Measurements from ENCODE around the gene BANP. TPM values are rescaled to one million over a fixed set of nuclear protein-coding genes. Genes with fewer than 3 reads are reported as not detected.

BANP gene
- total and polyA plus RNA-seq, 11 donors, result 7.2 to 20.7 (median 13.3) TPM

DNA sequence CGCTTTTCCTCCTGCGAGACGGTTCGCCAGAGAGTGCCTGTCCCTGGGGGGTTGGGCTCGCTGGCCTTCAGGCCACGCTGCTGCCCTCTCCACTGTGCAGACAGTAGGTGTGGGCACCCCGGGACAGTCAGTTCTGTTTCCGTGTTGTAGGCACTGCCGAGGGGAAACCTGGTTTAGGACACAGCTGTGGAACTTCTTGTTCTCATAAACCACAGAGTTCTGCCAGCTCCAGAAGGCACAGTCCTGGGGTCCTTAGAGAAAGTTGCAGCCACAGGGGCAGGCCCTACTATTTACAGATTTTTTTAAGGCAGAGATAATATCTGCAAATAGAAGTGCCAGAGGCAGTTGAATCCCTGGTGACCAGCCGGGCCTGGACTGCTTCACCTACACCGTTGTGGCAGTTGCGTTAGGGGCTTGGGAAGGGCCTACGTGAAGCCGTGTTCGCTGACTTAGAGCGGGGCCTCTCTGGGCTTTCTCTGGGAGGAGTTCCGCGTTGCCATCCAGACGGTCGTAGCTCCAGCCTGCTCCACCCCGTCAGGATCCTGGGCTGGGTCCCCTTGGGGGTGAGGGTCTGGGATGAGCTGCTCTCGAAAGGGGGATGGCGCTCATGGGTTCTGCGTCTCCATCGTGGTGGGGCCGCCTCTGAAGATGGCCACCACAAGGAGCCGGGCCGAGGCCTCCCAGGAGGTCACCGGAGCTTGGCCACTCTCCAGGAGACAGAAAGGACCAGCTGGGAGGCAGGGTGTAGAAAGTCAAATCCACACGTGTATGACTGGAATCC, 126.3 kb downstream of the BANP start:
- Histone ChIP-seq H3K9me3 (no peaks in the 10 kb centered on the region), H3K4me1 (peaks cover 0 to 22% (median 0%) of the 10 kb centered on the region in 12 donors), H3K27ac (peak overlapping the region in 7 of 12 donors; percentile 4 to 80 (median 49)), H3K36me3 (peaks cover 0 to 29% (median 23%) of the 10 kb centered on the region in 9 donors), H3K4me3 (no peak overlapping the region), H3K27me3 (no peaks in the 10 kb centered on the region)
- intact Hi-C loops (cut with DNase I), result no loop called here
- WGBS, 4 donors, result 68 to 76% (median 71%) methylated on average over 29 to 30 of the region's 30 CpGs
- ATAC-seq (peak; percentile 73 to 84 (median 76)), DNase-seq (peak in 3 of 5 donors; percentile 58 to 67 (median 67))
- TF ChIP-seq POLR2A (IDR thresholded peaks at IDR 0.05), result no peak
- TF ChIP-seq, protein P1, sequence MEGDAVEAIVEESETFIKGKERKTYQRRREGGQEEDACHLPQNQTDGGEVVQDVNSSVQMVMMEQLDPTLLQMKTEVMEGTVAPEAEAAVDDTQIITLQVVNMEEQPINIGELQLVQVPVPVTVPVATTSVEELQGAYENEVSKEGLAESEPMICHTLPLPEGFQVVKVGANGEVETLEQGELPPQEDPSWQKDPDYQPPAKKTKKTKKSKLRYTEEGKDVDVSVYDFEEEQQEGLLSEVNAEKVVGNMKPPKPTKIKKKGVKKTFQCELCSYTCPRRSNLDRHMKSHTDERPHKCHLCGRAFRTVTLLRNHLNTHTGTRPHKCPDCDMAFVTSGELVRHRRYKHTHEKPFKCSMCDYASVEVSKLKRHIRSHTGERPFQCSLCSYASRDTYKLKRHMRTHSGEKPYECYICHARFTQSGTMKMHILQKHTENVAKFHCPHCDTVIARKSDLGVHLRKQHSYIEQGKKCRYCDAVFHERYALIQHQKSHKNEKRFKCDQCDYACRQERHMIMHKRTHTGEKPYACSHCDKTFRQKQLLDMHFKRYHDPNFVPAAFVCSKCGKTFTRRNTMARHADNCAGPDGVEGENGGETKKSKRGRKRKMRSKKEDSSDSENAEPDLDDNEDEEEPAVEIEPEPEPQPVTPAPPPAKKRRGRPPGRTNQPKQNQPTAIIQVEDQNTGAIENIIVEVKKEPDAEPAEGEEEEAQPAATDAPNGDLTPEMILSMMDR (IDR thresholded peaks at IDR 0.05), result no peak

DNA sequence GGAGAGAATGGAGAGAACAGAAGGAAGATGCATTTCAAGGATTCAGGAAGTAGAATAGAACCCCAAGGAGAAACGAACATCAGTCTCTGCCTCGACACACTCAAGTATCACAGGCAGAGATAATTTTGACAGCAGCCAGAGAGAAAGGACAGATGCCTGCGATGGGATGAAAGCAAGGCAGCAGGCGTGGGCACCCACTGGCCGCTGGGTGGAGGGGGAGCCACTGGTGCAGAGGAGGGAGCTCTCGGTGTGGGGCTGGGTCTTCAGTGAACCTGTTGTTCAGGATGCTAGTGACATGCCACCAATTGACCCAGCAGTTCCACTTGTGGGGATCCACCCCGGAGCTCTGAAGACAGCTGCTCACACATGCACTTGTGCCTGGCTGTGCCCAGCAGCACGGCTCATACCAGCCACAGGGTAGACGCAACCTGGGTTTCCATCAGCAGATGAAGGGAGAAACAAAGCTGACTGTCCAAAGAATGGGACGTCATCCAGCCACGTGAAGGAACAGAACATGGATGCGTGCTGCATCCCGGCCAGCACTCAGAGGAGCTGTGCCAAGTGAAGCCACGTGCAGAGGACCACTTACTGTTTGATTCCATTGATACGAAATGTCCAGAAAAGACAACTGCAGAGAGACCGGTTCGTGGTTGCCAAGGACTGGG, 127.0 kb downstream of the BANP start:
- H3K4me1 ChIP-seq, result peaks cover 0 to 22% (median 0%) of the 10 kb centered on the region in 12 donors
- 67 to 83% (median 73%) methylated on average over 17 of the region's 17 CpGs for WGBS, 4 donors
- H3K36me3 ChIP-seq, result peaks cover 0 to 26% (median 18%) of the 10 kb centered on the region in 9 donors
- no peaks in the 10 kb centered on the region for H3K9me3 ChIP-seq
- H3K27me3 ChIP-seq, result no peaks in the 10 kb centered on the region
- TF ChIP-seq, protein P1 (IDR thresholded peaks at IDR 0.05), result no peak
- no peak for TF ChIP-seq POLR2A (IDR thresholded peaks at IDR 0.05)
- DNase-seq (peak in 3 of 5 donors; percentile 22 to 39 (median 29)), ATAC-seq (peak; percentile 13 to 51 (median 44))
- intact Hi-C loops (cut with DNase I), result no loop called here
- H3K4me3 ChIP-seq, result no peak overlapping the region
- H3K27ac ChIP-seq, result peak overlapping the region in 4 of 12 donors; percentile 21 to 80 (median 56)

DNA sequence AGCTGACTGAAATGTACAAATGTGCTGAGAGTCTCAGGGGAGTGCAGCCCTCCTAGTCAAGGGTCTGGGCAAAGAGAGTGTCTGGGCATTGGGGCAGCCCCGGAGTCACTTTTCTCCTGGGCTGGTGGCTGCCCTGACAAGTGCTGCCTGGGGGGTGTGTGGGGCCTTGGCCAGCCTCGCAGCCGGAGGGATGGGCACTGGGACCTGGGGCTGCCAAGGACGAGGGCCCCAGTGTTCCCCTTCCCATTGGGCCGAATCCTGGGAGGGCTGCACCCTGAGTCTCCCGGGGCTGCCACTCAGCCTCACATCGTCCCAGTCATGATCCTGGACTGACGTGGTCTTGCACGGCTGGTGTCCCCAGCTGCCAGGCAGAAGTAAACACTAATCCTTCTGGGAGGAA, 132.3 kb downstream of the BANP start:
- intact Hi-C loops (cut with DNase I), result no loop called here
- Histone ChIP-seq H3K9me3 (no peaks in the 10 kb centered on the region), H3K27ac (no peak overlapping the region), H3K4me1 (peaks cover 0 to 9% (median 0%) of the 10 kb centered on the region in 12 donors), H3K4me3 (no peak overlapping the region), H3K27me3 (no peaks in the 10 kb centered on the region), H3K36me3 (peaks cover 0 to 7% (median 0%) of the 10 kb centered on the region in 9 donors)
- ATAC-seq (peak in 1 of 4 donors; percentile 18), DNase-seq (no peak)
- TF ChIP-seq, protein P1 (IDR thresholded peaks at IDR 0.05), result no peak
- TF ChIP-seq POLR2A (IDR thresholded peaks at IDR 0.05), result no peak
- WGBS, 4 donors, result 82 to 97% (median 90%) methylated on average over 4 to 9 of the region's 9 CpGs

DNA sequence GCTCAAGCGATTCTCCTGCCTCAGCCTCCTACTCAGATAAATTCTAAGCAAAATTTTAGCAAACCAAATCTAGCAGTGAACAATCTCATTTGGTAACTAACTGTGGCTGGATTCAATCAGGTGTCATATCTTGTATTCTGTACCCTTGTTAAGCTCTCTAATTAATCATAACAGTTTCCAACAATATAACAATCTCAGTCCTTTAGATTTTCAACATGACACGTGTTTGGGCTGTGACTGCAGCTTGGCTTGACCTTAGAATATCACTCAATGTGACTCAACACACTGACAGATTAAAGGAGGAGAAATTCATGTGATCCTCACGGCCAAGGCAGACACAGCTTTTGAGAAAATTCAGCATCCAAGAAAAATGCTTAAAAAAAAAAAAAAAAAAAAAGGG, 133.6 kb downstream of the BANP start:
- WGBS, 4 donors, result 55 to 63% (median 63%) methylated on average over 3 of the region's 3 CpGs
- H3K36me3 ChIP-seq, result peaks cover 0 to 7% (median 0%) of the 10 kb centered on the region in 9 donors
- H3K27me3 ChIP-seq, result no peaks in the 10 kb centered on the region
- intact Hi-C loops (cut with DNase I), result no loop called here
- H3K9me3 ChIP-seq, result no peaks in the 10 kb centered on the region
- DNase-seq (no peak), ATAC-seq (no peak)
- no peak overlapping the region for H3K27ac ChIP-seq
- no peak overlapping the region for H3K4me3 ChIP-seq
- H3K4me1 ChIP-seq, result peaks cover 0 to 9% (median 0%) of the 10 kb centered on the region in 12 donors
- TF ChIP-seq POLR2A (IDR thresholded peaks at IDR 0.05), result no peak
- TF ChIP-seq, protein P1 (IDR thresholded peaks at IDR 0.05), result no peak

All from heart left ventricle (tissue), 16 donors.